Uterus (tissue), 4 donors: Measurements from ENCODE around the gene GSK3A. TPM values are rescaled to one million over a fixed set of nuclear protein-coding genes. Genes with fewer than 3 reads are reported as not detected.
A peak's percentile ranks its signal among the peaks of the same experiment; 100 is the strongest.

Source experiments
- DNase-seq, 2 donors: peaks; one replicate each; pipeline ENCODE4 v3.0.0-alpha.2; 2019 to 2020
- H3K27ac ChIP-seq, 2 donors: fragments of 200-600 bp; sonication (generic); 1 replicate in 1 of 2; 2 replicates in 1 of 2; pipeline ENCODE4 v1.5.1; 2016 to 2018
- H3K27me3 ChIP-seq, 2 donors: fragments of 200-600 bp; sonication (generic); one replicate each; pipeline ENCODE4 v1.5.1; 2018 to 2019; ENCODE audit warnings: control low read depth in 1 of 2
- H3K36me3 ChIP-seq, 2 donors: fragments of 200-600 bp; sonication (generic); one replicate each; pipeline ENCODE4 v1.5.1; 2019; ENCODE audit warnings: control low read depth in 1 of 2
- H3K4me1 ChIP-seq, 2 donors: fragments of 200-600 bp; sonication (generic); one replicate each; pipeline ENCODE4 v1.5.1; 2018 to 2019; ENCODE audit warnings: control low read depth in 1 of 2
- H3K4me3 ChIP-seq, 2 donors: fragments of 200-600 bp; sonication (generic); 1 replicate in 1 of 2; 2 replicates in 1 of 2; pipeline ENCODE4 v1.5.1; 2018 to 2019; ENCODE audit warnings: mild to moderate bottlenecking in 1 of 2
- H3K9me3 ChIP-seq, 2 donors: fragments of 200-600 bp; sonication (generic); one replicate each; pipeline ENCODE4 v1.5.1; 2019; ENCODE audit warnings: control low read depth in 1 of 2
- CTCF ChIP-seq, 4 experiments: fragments of 200-600 bp in 2 of 4; fragments of 450-650 bp in 2 of 4; sonication (generic) in 2 of 4; IDR thresholded peaks; one replicate each; pipeline ENCODE4 v1.5.1; 2016 to 2019; ENCODE audit warnings: antibody characterized with exemption in 4 of 4, mild to moderate bottlenecking in 2 of 4, moderate library complexity in 1 of 4
- POLR2A ChIP-seq, 2 donors: fragments of 450-650 bp; IDR thresholded peaks; one replicate each; pipeline ENCODE4 v1.6.1; 2016; ENCODE audit warnings: antibody characterized with exemption in 2 of 2, mild to moderate bottlenecking in 1 of 2, moderate library complexity in 1 of 2
- intact Hi-C: fragments of 100-400 bp; cut with DNase I; formaldehyde crosslinking; loops from one replicate; pipeline ENCODE4 v1.15.1; 2023; ENCODE audit warnings: low total_unique reads
- total RNA-seq, 4 donors: library from RNA; depleted of rRNA in 3 of 4; stranded (reverse); fragments of >200 nt in 3 of 4; gene quantifications; one replicate each; pipeline versions ENCODE4 v1.1.0 to v1.2.4, GENCODE V29; 2014 to 2023
- donor health status: DM: yes; HTN: yes; CAD: no.

The GSK3A gene
- total RNA-seq, 4 donors from 2014 or later: 3.5 to 44.3 (median 34.4) TPM

GRCh38 chr19:42273407-42274064 is 31.1 kb upstream of the GSK3A start:
- no peaks in the 10 kb centered on the region for H3K9me3 ChIP-seq
- peaks cover 5 to 28% of the 10 kb centered on the region in 2 donors for H3K4me1 ChIP-seq
- H3K27me3 ChIP-seq: no peaks in the 10 kb centered on the region
- TF ChIP-seq CTCF (IDR thresholded peaks at IDR 0.05) (no peak), POLR2A (IDR thresholded peaks at IDR 0.05) (no peak)
- no peak overlapping the region for H3K27ac ChIP-seq
- no peaks in the 10 kb centered on the region for H3K36me3 ChIP-seq
- intact Hi-C loops: no loop called here
- no peak for DNase-seq
- H3K4me3 ChIP-seq: no peak overlapping the region

- TF ChIP-seq CTCF (IDR thresholded peaks at IDR 0.05): no peak
- no peak for TF ChIP-seq POLR2A (IDR thresholded peaks at IDR 0.05)
- Histone ChIP-seq H3K4me3 (no peak overlapping the region), H3K4me1 (peaks cover 5 to 23% of the 10 kb centered on the region in 2 donors), H3K27ac (no peak overlapping the region), H3K9me3 (no peaks in the 10 kb centered on the region), H3K27me3 (no peaks in the 10 kb centered on the region), H3K36me3 (no peaks in the 10 kb centered on the region)
- no peak for DNase-seq
- intact Hi-C loops: no loop called here
These were observed 30.6 kb upstream of the GSK3A start for GRCh38 chr19:42272989-42273406.

- H3K4me3 ChIP-seq: no peak overlapping the region
These were observed 30.1 kb upstream of the GSK3A start for GRCh38 chr19:42272535-42272897.

GRCh38 chr19:42271861-42272534 is 29.6 kb upstream of the GSK3A start:
- no peaks in the 10 kb centered on the region for H3K9me3 ChIP-seq
- peak in 1 of 2 donors; percentile 19 for DNase-seq
- no peak overlapping the region for H3K27ac ChIP-seq
- no peak overlapping the region for H3K4me3 ChIP-seq
- peaks cover 5 to 16% of the 10 kb centered on the region in 2 donors for H3K4me1 ChIP-seq
- TF ChIP-seq POLR2A (IDR thresholded peaks at IDR 0.05) (no peak), CTCF (IDR thresholded peaks at IDR 0.05) (no peak)
- intact Hi-C loops: no loop called here
- no peaks in the 10 kb centered on the region for H3K27me3 ChIP-seq
- no peaks in the 10 kb centered on the region for H3K36me3 ChIP-seq

More at GRCh38 chr19:42272535-42272897, 30.1 kb upstream of the GSK3A start:
- no peak overlapping the region for H3K27ac ChIP-seq
- no peaks in the 10 kb centered on the region for H3K27me3 ChIP-seq
- TF ChIP-seq POLR2A (IDR thresholded peaks at IDR 0.05) (no peak), CTCF (IDR thresholded peaks at IDR 0.05) (no peak)
- intact Hi-C loops: no loop called here
- peaks cover 5 to 18% of the 10 kb centered on the region in 2 donors for H3K4me1 ChIP-seq
- no peak for DNase-seq
- H3K9me3 ChIP-seq: no peaks in the 10 kb centered on the region
- H3K36me3 ChIP-seq: no peaks in the 10 kb centered on the region

- TF ChIP-seq CTCF (IDR thresholded peaks at IDR 0.05): no peak
- TF ChIP-seq POLR2A (IDR thresholded peaks at IDR 0.05): no peak
- intact Hi-C loops: no loop called here
- Histone ChIP-seq H3K4me1 (peaks cover 5 to 16% of the 10 kb centered on the region in 2 donors), H3K27ac (peak overlapping the region; percentile 91 to 95), H3K27me3 (no peaks in the 10 kb centered on the region), H3K4me3 (peak overlapping the region; percentile 67 to 75), H3K9me3 (no peaks in the 10 kb centered on the region), H3K36me3 (no peaks in the 10 kb centered on the region)
- no peak for DNase-seq
These were observed 28.6 kb upstream of the GSK3A start for GRCh38 chr19:42271045-42271419.
